ENCODE data around the gene TMEM182.

Gene TMEM182

GRCh38 chr2:102761763-102762162 lies at the start of gene TMEM182:
TSS of gene TMEM182 (plus strand) at chr2:102762031. CDS start at chr2:102762218, 187 bp downstream.
- DNase-seq: no peak

GRCh38 chr2:102717308-102718018 lies 44.4 kb upstream of the TMEM182 start:
- DNase-seq: no peak

- no peak for DNase-seq
Observed at GRCh38 chr2:102718387-102719316, 43.2 kb upstream of the TMEM182 start.

- DNase-seq: no peak
Observed at GRCh38 chr2:102724016-102724490, 37.8 kb upstream of the TMEM182 start.

GRCh38 chr2:102724553-102724952 lies 37.3 kb upstream of the TMEM182 start:
- no peak for DNase-seq

GRCh38 chr2:102726128-102727087 lies 35.4 kb upstream of the TMEM182 start:
- no peak for DNase-seq

GRCh38 chr2:102735416-102736109 lies 26.3 kb upstream of the TMEM182 start:
- peak; percentile 21 for DNase-seq

- DNase-seq: no peak
Observed at GRCh38 chr2:102736110-102736409, 25.8 kb upstream of the TMEM182 start.

- DNase-seq: peak; percentile 73
Observed at GRCh38 chr2:102736410-102737409, 25.1 kb upstream of the TMEM182 start.

- DNase-seq: peak; percentile 42
Observed at GRCh38 chr2:102737431-102737830, 24.4 kb upstream of the TMEM182 start.

GRCh38 chr2:102743259-102743658 lies 18.6 kb upstream of the TMEM182 start:
- no peak for DNase-seq

- no peak for DNase-seq
Observed at GRCh38 chr2:102748107-102748506, 13.7 kb upstream of the TMEM182 start.

GRCh38 chr2:102749938-102750337 lies 11.9 kb upstream of the TMEM182 start:
- no peak for DNase-seq

- DNase-seq: peak; percentile 49
Observed at GRCh38 chr2:102753563-102754159, 8.2 kb upstream of the TMEM182 start.

GRCh38 chr2:102754456-102755145 lies 7.2 kb upstream of the TMEM182 start:
- no peak for DNase-seq

- DNase-seq: no peak
Observed at GRCh38 chr2:102755284-102755683, 6.5 kb upstream of the TMEM182 start.

- DNase-seq: no peak
Observed at GRCh38 chr2:102758439-102758838, 3.4 kb upstream of the TMEM182 start.

- DNase-seq: no peak
Observed at GRCh38 chr2:102764083-102764482, 2.3 kb downstream of the TMEM182 start.

- no peak for DNase-seq
Observed at GRCh38 chr2:102765061-102765460, 3.2 kb downstream of the TMEM182 start.

GRCh38 chr2:102768253-102768652 lies 6.4 kb downstream of the TMEM182 start:
- DNase-seq: no peak
